Germinal center (tissue), 1 donor: ENCODE data around the gene BTG4.

Experiments
- DNase-seq: peaks from one replicate; pipeline ENCODE4 v3.0.0; 2012; ENCODE audit warnings: mixed read lengths, low spot score

BTG4 gene

DNA sequence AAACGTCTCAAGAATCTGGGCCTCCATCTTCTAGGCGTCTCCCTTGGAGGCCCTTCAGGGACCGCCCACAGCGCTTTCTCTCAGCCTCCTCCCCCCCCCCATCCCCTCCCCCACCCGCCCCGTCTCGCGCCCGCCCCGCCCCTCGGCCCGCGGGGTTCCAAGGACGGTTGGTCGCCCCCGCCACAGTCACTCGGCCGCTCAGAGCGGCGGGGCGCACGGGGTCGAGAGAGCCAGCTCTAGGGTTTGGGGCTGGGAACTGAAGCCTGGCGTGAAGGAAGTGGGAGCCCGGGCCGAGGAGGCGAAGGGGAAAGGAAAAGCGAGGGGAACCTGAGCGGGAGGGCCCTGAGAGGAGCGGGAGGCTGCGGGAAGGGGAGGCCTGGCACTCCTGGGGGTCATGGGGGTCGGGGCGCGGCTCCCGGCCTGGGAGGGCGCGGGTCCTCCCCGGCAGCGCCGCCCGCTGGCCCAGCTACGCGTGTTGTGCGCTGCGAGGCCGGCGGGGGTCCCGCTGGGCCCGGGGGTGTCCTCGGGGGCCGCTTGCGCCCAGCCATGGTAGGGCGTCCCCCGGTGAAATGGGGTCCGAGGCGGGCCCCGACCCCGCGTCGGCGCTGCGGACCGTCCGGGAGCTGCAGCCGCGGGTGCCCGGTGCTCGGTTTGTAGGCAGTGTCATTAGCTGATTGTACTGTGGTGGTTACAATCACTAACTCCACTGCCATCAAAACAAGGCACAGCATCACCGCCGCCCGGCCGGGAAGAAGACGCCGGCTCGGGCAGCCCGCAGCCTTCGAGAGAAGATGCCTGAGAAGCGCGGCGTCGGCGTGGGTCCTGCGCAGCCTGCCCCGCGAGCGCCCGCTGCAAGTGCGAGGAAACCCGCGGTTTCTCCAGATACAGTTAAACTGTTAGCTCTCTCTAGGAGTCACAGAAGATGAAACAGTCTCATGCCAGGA lies at the start of gene BTG4:
Gene BTG4, minus strand, starts transcription at position 91 of the 944 bp plus-strand sequence. CDS start 13,610 bp downstream, outside the sequence.
- DNase-seq, result peak; percentile 18

GRCh38 chr11:111561791-111562325 lies 49.7 kb upstream of the BTG4 start:
- DNase-seq, result no peak

GRCh38 chr11:111561306-111561705 lies 49.1 kb upstream of the BTG4 start:
- no peak for DNase-seq

- no peak for DNase-seq
These were observed 48.6 kb upstream of the BTG4 start for GRCh38 chr11:111560800-111561199.

GRCh38 chr11:111559800-111560464 lies 47.7 kb upstream of the BTG4 start:
- DNase-seq, result no peak

GRCh38 chr11:111557425-111558111 lies 45.4 kb upstream of the BTG4 start:
- no peak for DNase-seq

- DNase-seq, result no peak
These were observed 43.1 kb upstream of the BTG4 start for GRCh38 chr11:111555255-111555654.

DNA sequence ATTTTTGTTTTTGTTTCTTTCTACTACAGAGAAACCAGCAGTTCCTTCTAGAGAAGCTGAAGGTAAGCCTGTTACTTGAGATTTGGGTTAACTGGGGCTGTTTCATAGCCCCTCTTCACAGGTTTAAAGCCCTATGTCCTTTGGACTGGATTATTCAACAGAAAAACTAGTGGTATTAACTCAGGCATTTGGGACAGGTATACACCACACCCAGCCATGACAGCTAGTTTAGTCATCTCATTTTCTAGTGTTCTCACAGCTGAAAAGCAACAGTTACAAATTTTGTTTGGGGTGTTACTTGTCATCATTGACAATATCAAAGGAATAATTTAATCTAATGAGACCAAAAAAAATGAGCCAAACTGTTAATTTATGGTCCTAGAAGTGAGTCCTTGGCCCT lies 42.3 kb upstream of the BTG4 start:
- DNase-seq, result no peak

- peak; percentile 27 for DNase-seq
These were observed 38.1 kb upstream of the BTG4 start for GRCh38 chr11:111550258-111550657.

GRCh38 chr11:111549869-111550203 lies 37.6 kb upstream of the BTG4 start:
- DNase-seq, result no peak

GRCh38 chr11:111549196-111549868 lies 37.1 kb upstream of the BTG4 start:
- DNase-seq, result no peak

- DNase-seq, result no peak
These were observed 36.3 kb upstream of the BTG4 start for GRCh38 chr11:111548525-111548924.

- DNase-seq, result no peak
These were observed 30.6 kb upstream of the BTG4 start for GRCh38 chr11:111542606-111543275.

GRCh38 chr11:111541254-111542061 lies 29.3 kb upstream of the BTG4 start:
- DNase-seq, result peak; percentile 12

- no peak for DNase-seq
These were observed 28.7 kb upstream of the BTG4 start for GRCh38 chr11:111540937-111541253.

DNA sequence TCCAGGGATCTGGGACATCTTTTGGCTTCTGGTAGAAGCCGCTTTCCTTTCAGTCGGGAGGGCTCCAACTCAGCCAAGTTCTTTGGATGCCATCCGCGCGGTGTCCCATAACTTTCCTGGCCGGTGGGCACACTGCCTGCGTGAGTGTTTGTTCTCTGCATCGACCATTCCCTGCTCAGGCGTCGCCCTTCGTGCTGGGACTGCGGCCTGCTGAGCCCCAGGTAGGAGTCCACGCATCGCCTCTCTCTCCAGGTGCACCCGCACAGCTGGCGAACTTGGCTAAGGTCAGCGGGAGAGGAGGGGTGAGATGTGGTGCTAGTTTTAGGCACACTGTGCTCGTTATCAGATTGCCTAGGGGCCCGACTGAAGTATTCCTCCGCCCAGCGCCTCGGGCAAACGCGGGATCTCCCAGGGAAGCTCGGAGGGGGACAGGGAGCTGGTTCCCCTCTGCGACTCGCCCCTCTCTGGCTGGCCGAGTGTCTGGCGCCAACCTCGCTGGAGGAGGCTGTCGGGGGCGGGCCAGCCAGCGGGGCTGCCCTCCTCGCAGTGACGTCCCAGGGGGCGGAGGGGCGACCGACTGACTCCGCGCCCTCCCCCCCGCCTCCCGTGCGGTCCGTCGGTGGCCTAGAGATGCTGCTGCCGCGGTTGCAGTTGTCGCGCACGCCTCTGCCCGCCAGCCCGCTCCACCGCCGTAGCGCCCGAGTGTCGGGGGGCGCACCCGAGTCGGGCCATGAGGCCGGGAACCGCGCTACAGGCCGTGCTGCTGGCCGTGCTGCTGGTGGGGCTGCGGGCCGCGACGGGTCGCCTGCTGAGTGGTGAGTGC lies 28.1 kb upstream of the BTG4 start, which contains the start of gene LAYN:
Gene LAYN, plus strand, starts transcription at position 607 of the 823 bp plus-strand sequence. Its CDS starts 124 bp downstream, at position 731.
- DNase-seq, result peak; percentile 30

DNA sequence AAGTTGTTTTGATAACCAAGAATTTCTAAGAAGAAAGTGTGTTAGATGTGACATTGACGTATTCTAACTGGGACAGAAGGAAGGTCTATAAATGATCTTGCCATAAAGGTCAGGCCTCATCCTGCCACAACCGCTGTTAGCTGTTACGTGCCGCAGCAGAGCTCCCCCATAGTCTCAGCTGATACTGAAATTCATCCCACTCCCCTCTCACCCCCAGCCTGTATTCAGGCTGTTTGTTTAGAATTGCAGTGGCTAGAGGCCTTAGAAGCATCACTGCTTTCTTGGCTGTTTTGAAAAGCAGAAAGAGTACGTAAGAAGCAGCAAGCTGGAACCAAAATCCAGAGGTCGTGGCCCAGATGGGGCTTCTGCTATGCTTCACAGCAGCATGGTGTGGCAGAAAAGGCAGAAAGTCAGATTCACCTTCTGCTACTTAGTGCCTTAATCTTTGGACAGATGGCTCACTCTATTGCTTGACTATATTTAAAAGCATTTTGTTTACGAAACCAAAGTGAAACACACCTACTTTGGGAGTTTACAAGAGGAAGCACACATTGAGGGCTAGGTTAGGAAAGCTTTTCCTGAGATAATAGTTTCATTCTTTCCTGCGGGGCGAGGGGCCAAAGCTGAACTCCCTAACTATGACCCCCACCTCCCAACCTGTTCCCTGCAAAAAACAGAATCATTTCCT lies 27.4 kb upstream of the BTG4 start:
- DNase-seq, result no peak

DNA sequence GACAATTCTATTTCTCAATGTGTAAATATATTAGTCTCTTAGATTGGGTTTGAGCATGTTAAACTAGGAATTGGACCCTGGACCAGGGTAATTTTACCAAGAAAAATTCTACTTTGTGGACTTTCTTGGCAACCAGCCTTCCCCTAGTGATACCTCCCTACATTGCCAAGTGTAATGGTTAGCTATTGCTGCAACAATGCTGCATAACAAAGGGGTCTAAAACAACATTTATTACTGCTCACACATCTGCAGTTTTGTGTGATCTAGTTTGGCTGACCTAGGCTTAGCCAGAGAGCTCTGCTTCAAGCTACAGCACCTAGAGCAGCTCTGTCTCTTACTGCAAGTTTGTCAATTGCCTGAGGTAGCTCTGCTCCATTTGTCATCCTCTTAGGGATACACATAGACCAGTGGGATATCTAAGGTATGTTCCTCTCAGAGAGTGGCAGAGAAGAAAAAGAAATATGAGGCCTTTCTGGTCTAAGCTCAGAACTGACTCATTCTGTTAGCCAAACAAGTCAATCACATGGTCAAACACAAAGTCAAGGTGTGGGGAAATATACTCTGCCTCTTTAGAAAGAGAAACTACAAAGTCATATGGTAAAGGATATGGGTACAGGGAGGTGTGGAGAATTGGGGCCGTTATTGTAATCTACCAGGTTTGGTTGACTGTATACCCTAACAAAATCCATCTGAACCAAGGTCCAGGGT lies 26.4 kb upstream of the BTG4 start:
- no peak for DNase-seq
